PFSK-1 (cell line): Measurements from ENCODE around the gene FGD6.

Experiments
- POLR2AphosphoS5 ChIP-seq: IDR thresholded peaks from 2 replicates; pipeline ENCODE4 v1.6.1; 2012; ENCODE audit warnings: low read depth, mild to moderate bottlenecking, control low read depth, low read length, moderate library complexity
- SIN3A ChIP-seq: IDR thresholded peaks from 2 replicates; pipeline ENCODE4 v1.6.1; 2012; ENCODE audit warnings: mild to moderate bottlenecking, low read length, moderate library complexity, borderline replicate concordance; ENCODE audit not compliant: insufficient read depth

GRCh38 chr12:95116773-95117172, 100.5 kb downstream of the FGD6 start:
- no peak for TF ChIP-seq POLR2AphosphoS5
- no peak for TF ChIP-seq SIN3A
